ENCODE measurements around the gene CACNA1C. TPM values are rescaled to one million over a fixed set of nuclear protein-coding genes. Genes with fewer than 3 reads are reported as not detected.

The CACNA1C gene
- total RNA-seq, 4 donors from 2014 or later, result 9.7 to 42.1 (median 18.1) TPM

GRCh38 chr12:2017546-2018337 is 35.0 kb upstream of the CACNA1C start:
- Histone ChIP-seq H3K36me3 (no peaks in the 10 kb centered on the region), H3K27me3 (no peaks in the 10 kb centered on the region), H3K4me3 (no peak overlapping the region), H3K9me3 (no peaks in the 10 kb centered on the region), H3K4me1 (peaks cover 0 to 12% (median 0%) of the 10 kb centered on the region in 4 donors), H3K27ac (no peak overlapping the region)
- DNase-seq, result no peak
- TF ChIP-seq CTCF (IDR thresholded peaks at IDR 0.05), result no peak
- TF ChIP-seq POLR2A (IDR thresholded peaks at IDR 0.05), result no peak

GRCh38 chr12:2018391-2018790 is 34.4 kb upstream of the CACNA1C start:
- TF ChIP-seq CTCF (IDR thresholded peaks at IDR 0.05), result no peak
- TF ChIP-seq POLR2A (IDR thresholded peaks at IDR 0.05), result no peak
- H3K9me3 ChIP-seq, result no peaks in the 10 kb centered on the region
- H3K27ac ChIP-seq, result no peak overlapping the region
- no peaks in the 10 kb centered on the region for H3K36me3 ChIP-seq
- DNase-seq, result no peak
- no peaks in the 10 kb centered on the region for H3K27me3 ChIP-seq
- no peak overlapping the region for H3K4me3 ChIP-seq
- peaks cover 0 to 9% (median 0%) of the 10 kb centered on the region in 4 donors for H3K4me1 ChIP-seq

GRCh38 chr12:2019126-2019525 is 33.7 kb upstream of the CACNA1C start:
- H3K9me3 ChIP-seq, result no peaks in the 10 kb centered on the region
- no peak for DNase-seq
- TF ChIP-seq CTCF (IDR thresholded peaks at IDR 0.05) (no peak), POLR2A (IDR thresholded peaks at IDR 0.05) (no peak)
- H3K4me3 ChIP-seq, result no peak overlapping the region
- H3K27ac ChIP-seq, result no peak overlapping the region
- H3K27me3 ChIP-seq, result no peaks in the 10 kb centered on the region
- peaks cover 0 to 2% (median 0%) of the 10 kb centered on the region in 4 donors for H3K4me1 ChIP-seq
- H3K36me3 ChIP-seq, result no peaks in the 10 kb centered on the region

GRCh38 chr12:2020511-2020910 is 32.3 kb upstream of the CACNA1C start:
- Histone ChIP-seq H3K9me3 (no peaks in the 10 kb centered on the region), H3K27ac (no peak overlapping the region), H3K27me3 (no peaks in the 10 kb centered on the region), H3K36me3 (no peaks in the 10 kb centered on the region), H3K4me3 (no peak overlapping the region), H3K4me1 (no peaks in the 10 kb centered on the region)
- DNase-seq, result no peak
- TF ChIP-seq POLR2A (IDR thresholded peaks at IDR 0.05) (no peak), CTCF (IDR thresholded peaks at IDR 0.05) (no peak)

GRCh38 chr12:2023365-2023764 is 29.4 kb upstream of the CACNA1C start:
- no peak for DNase-seq
- Histone ChIP-seq H3K36me3 (no peaks in the 10 kb centered on the region), H3K4me3 (no peak overlapping the region), H3K9me3 (no peaks in the 10 kb centered on the region), H3K4me1 (no peaks in the 10 kb centered on the region), H3K27me3 (no peaks in the 10 kb centered on the region), H3K27ac (no peak overlapping the region)
- TF ChIP-seq CTCF (IDR thresholded peaks at IDR 0.05), result no peak
- no peak for TF ChIP-seq POLR2A (IDR thresholded peaks at IDR 0.05)
